GM23338 (cell line): Measurements from ENCODE around the gene ARL4D. TPM values are rescaled to one million over a fixed set of nuclear protein-coding genes. Genes with fewer than 3 reads are reported as not detected.

Experiments
- ATAC-seq: fragments of 200-7000 bp; cut with Tn5 transposase; 3 replicates; pipeline ENCODE4 v1.9.1; 2020
- DNase-seq: peaks from one replicate; pipeline ENCODE4 v3.0.0-alpha.2; 2015; ENCODE audit warnings: low spot score
- H2AFZ ChIP-seq: fragments of 200-600 bp; sonication (generic); 2 replicates; pipeline ENCODE4 v1.8.0; 2016; ENCODE audit warnings: antibody characterized with exemption, mild to moderate bottlenecking, moderate library complexity
- H3F3A ChIP-seq: fragments of 200-600 bp; sonication (generic); replicated peaks from 2 replicates; pipeline ENCODE4 v1.8.0; 2017; ENCODE audit warnings: antibody characterized with exemption, mixed run types, low read depth
- H3K27ac ChIP-seq: fragments of 200-600 bp; sonication (generic); 2 replicates; pipeline ENCODE4 v1.6.1; 2016; ENCODE audit warnings: low read depth
- H3K27me3 ChIP-seq: fragments of 200-600 bp; sonication (generic); 2 replicates; pipeline ENCODE4 v1.8.0; 2016; ENCODE audit warnings: mild to moderate bottlenecking, mixed run types, moderate library complexity; ENCODE audit not compliant: insufficient read depth
- H3K36me3 ChIP-seq: fragments of 200-600 bp; sonication (generic); 2 replicates; pipeline ENCODE4 v1.8.0; 2016; ENCODE audit warnings: mild to moderate bottlenecking; ENCODE audit not compliant: insufficient read depth
- H3K4me1 ChIP-seq: fragments of 200-600 bp; sonication (generic); 2 replicates; pipeline ENCODE4 v1.8.0; 2016; ENCODE audit warnings: mild to moderate bottlenecking, moderate library complexity; ENCODE audit not compliant: insufficient read depth
- H3K4me2 ChIP-seq: fragments of 200-600 bp; sonication (generic); 2 replicates; pipeline ENCODE4 v1.7.1; 2017; ENCODE audit warnings: mixed run types
- H3K4me3 ChIP-seq: fragments of 200-600 bp; sonication (generic); 2 replicates; pipeline ENCODE4 v1.6.1; 2016; ENCODE audit warnings: mixed run types
- H3K79me2 ChIP-seq: fragments of 200-600 bp; sonication (generic); replicated peaks from 2 replicates; pipeline ENCODE4 v1.8.0; 2017; ENCODE audit warnings: mild to moderate bottlenecking; ENCODE audit not compliant: insufficient read depth
- H3K9me2 ChIP-seq: fragments of 200-600 bp; sonication (generic); 2 replicates; pipeline ENCODE4 v1.8.0; 2017; ENCODE audit not compliant: insufficient read depth
- H4K20me1 ChIP-seq: fragments of 200-600 bp; sonication (generic); replicated peaks from 2 replicates; pipeline ENCODE4 v1.8.0; 2017; ENCODE audit warnings: mild to moderate bottlenecking; ENCODE audit not compliant: insufficient read depth
- H3K27ac Mint-ChIP-seq: 2 replicates; pipeline ENCODE4 v1.8.0; 2020; ENCODE audit warnings: inconsistent platforms, mild to moderate bottlenecking, moderate library complexity, mixed read lengths
- H3K27me3 Mint-ChIP-seq: 3 replicates; pipeline ENCODE4 v1.8.0; 2022; ENCODE audit warnings: low read depth, mild to moderate bottlenecking, moderate library complexity, mixed read lengths, inconsistent platforms; ENCODE audit not compliant: insufficient read depth, poor library complexity
- H3K36me3 Mint-ChIP-seq: 3 replicates; pipeline ENCODE4 v1.8.0; 2021; ENCODE audit warnings: low read depth, mild to moderate bottlenecking, inconsistent platforms, moderate library complexity, mixed read lengths
- H3K4me1 Mint-ChIP-seq: 3 replicates; pipeline ENCODE4 v1.8.0; 2020; ENCODE audit warnings: mild to moderate bottlenecking, inconsistent platforms, mixed read lengths
- H3K4me3 Mint-ChIP-seq: 3 replicates; pipeline ENCODE4 v1.8.0; 2021; ENCODE audit warnings: moderate library complexity, mild to moderate bottlenecking, inconsistent platforms, mixed read lengths
- H3K9me3 Mint-ChIP-seq: 3 replicates; pipeline ENCODE4 v1.8.0; 2020; ENCODE audit warnings: moderate library complexity, mild to moderate bottlenecking, inconsistent platforms, mixed read lengths
- CREB1 ChIP-seq: fragments of 250-450 bp; sonication (Bioruptor Pico); IDR thresholded peaks from 2 replicates; pipeline ENCODE4 v1.5.0; 2020; ENCODE audit warnings: low read depth, mild to moderate bottlenecking, moderate library complexity
- EZH2 ChIP-seq: fragments of 200-600 bp; sonication (generic); IDR thresholded peaks from one replicate; pipeline ENCODE4 v1.8.0; 2017; ENCODE audit warnings: antibody characterized with exemption, mild to moderate bottlenecking, low read depth; ENCODE audit not compliant: unreplicated experiment
- EZH2phosphoT487 ChIP-seq: fragments of 200-600 bp; sonication (generic); IDR thresholded peaks from one replicate; pipeline ENCODE4 v1.8.1; 2018; ENCODE audit warnings: antibody characterized with exemption; ENCODE audit not compliant: unreplicated experiment
- JUNB ChIP-seq: IDR thresholded peaks from one replicate; pipeline ENCODE4 v1.6.1; 2016; ENCODE audit warnings: antibody characterized with exemption; ENCODE audit not compliant: unreplicated experiment
- NANOG ChIP-seq: IDR thresholded peaks from 2 replicates; pipeline ENCODE4 v1.6.1; 2016; ENCODE audit warnings: antibody characterized with exemption, borderline replicate concordance
- POLR2AphosphoS5 ChIP-seq: IDR thresholded peaks from 2 replicates; pipeline ENCODE4 v1.6.1; 2016; ENCODE audit warnings: antibody characterized with exemption, low read depth
- STAT1 ChIP-seq: IDR thresholded peaks from one replicate; pipeline ENCODE4 v1.6.1; 2016; ENCODE audit warnings: antibody characterized with exemption; ENCODE audit not compliant: unreplicated experiment
- ZNF114 ChIP-seq: fragments of 250-450 bp; sonication (Bioruptor Pico); IDR thresholded peaks from 2 replicates; pipeline ENCODE4 v1.5.0; 2020; ENCODE audit warnings: mild to moderate bottlenecking, moderate library complexity
- ZNF331 ChIP-seq: fragments of 250-450 bp; sonication (Bioruptor Pico); IDR thresholded peaks from 2 replicates; pipeline ENCODE4 v1.5.0; 2020; ENCODE audit warnings: low read depth, mild to moderate bottlenecking, moderate library complexity
- polyA plus RNA-seq: library from polyadenylated mRNA; unstranded; fragments of >200 nt; fragmentation: Nextera tagmentation; extraction: Ambion mirVana; gene quantifications from 2 replicates; pipeline ENCODE4 v1.2.1, GENCODE V29; 2016
- total RNA-seq: library from RNA; depleted of rRNA; stranded (reverse); fragments of >200 nt; shearing (Covaris generic); gene quantifications from 2 replicates; pipeline ENCODE4 v1.2.3, GENCODE V29; 2014
- TF ChIP-seq, protein P1 (sequence below), 2 experiments: fragments of 200-600 bp in 1 of 2; sonication (generic) in 1 of 2; conservative IDR thresholded peaks; 2 replicates each; pipeline versions ENCODE4 v1.5.1 to v1.6.1; 2016 to 2017; ENCODE audit warnings: antibody characterized with exemption in 2 of 2, low read depth in 2 of 2, mild to moderate bottlenecking in 2 of 2, moderate library complexity in 1 of 2
- TF ChIP-seq, protein P2 (sequence below): IDR thresholded peaks from one replicate; pipeline ENCODE4 v1.6.1; 2018; ENCODE audit warnings: antibody characterized with exemption; ENCODE audit not compliant: unreplicated experiment
- TF ChIP-seq, protein P3 (sequence below): IDR thresholded peaks from 2 replicates; pipeline ENCODE4 v1.6.1; 2016; ENCODE audit warnings: antibody characterized with exemption
- TF ChIP-seq, protein P4 (sequence below): fragments of 250-450 bp; sonication (Bioruptor Pico); IDR thresholded peaks from 2 replicates; pipeline ENCODE4 v1.5.0; 2020; ENCODE audit warnings: mild to moderate bottlenecking, moderate library complexity

ARL4D gene
- total and polyA plus RNA-seq, 2 experiments from 2014 or later = 8.7 to 9.5 TPM

DNA sequence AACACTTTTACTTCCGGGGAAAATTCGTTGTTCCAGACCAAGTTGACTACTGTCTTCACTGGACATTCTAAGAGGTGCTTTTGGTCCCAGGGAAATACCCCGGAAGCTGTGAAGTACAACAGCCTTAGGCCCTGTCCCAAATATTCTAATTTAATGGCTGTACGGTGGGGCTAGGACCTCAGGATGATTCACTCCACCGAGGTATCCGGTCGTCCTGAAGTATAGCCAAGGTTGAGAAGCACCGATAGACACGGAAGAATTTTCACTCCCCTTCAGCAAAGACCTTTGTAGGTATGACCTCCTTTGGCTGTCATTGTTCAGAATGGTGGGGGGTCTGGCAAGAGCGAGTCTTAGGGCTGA is 34.9 kb upstream of the ARL4D start:
- H3K4me1 ChIP-seq = peaks cover 12% of the 10 kb centered on the region
- H3K27me3 Mint-ChIP-seq = peaks cover 20% of the 10 kb centered on the region
- ATAC-seq = no peak
- no peak overlapping the region for H2AFZ ChIP-seq
- no peak overlapping the region for H3K27ac ChIP-seq
- H3K4me3 Mint-ChIP-seq = no peak overlapping the region
- H3K36me3 Mint-ChIP-seq = no peaks in the 10 kb centered on the region
- peaks cover 20% of the 10 kb centered on the region for H3K4me1 Mint-ChIP-seq
- TF ChIP-seq NANOG (no peak), ZNF114 (CRISPR knock-in tag) (no peak), ZNF331 (no peak), JUNB (no peak), EZH2 (no peak), STAT1 (no peak), EZH2phosphoT487 (no peak), POLR2AphosphoS5 (no peak), CREB1 (CRISPR knock-in tag) (no peak)
- TF ChIP-seq, protein P1, sequence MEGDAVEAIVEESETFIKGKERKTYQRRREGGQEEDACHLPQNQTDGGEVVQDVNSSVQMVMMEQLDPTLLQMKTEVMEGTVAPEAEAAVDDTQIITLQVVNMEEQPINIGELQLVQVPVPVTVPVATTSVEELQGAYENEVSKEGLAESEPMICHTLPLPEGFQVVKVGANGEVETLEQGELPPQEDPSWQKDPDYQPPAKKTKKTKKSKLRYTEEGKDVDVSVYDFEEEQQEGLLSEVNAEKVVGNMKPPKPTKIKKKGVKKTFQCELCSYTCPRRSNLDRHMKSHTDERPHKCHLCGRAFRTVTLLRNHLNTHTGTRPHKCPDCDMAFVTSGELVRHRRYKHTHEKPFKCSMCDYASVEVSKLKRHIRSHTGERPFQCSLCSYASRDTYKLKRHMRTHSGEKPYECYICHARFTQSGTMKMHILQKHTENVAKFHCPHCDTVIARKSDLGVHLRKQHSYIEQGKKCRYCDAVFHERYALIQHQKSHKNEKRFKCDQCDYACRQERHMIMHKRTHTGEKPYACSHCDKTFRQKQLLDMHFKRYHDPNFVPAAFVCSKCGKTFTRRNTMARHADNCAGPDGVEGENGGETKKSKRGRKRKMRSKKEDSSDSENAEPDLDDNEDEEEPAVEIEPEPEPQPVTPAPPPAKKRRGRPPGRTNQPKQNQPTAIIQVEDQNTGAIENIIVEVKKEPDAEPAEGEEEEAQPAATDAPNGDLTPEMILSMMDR (conservative IDR thresholded peaks at IDR 0.05; ENCODE audit: low read depth in 2 of 2) = no peak
- TF ChIP-seq, protein P2, sequence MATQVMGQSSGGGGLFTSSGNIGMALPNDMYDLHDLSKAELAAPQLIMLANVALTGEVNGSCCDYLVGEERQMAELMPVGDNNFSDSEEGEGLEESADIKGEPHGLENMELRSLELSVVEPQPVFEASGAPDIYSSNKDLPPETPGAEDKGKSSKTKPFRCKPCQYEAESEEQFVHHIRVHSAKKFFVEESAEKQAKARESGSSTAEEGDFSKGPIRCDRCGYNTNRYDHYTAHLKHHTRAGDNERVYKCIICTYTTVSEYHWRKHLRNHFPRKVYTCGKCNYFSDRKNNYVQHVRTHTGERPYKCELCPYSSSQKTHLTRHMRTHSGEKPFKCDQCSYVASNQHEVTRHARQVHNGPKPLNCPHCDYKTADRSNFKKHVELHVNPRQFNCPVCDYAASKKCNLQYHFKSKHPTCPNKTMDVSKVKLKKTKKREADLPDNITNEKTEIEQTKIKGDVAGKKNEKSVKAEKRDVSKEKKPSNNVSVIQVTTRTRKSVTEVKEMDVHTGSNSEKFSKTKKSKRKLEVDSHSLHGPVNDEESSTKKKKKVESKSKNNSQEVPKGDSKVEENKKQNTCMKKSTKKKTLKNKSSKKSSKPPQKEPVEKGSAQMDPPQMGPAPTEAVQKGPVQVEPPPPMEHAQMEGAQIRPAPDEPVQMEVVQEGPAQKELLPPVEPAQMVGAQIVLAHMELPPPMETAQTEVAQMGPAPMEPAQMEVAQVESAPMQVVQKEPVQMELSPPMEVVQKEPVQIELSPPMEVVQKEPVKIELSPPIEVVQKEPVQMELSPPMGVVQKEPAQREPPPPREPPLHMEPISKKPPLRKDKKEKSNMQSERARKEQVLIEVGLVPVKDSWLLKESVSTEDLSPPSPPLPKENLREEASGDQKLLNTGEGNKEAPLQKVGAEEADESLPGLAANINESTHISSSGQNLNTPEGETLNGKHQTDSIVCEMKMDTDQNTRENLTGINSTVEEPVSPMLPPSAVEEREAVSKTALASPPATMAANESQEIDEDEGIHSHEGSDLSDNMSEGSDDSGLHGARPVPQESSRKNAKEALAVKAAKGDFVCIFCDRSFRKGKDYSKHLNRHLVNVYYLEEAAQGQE = no peak
- TF ChIP-seq, protein P3, sequence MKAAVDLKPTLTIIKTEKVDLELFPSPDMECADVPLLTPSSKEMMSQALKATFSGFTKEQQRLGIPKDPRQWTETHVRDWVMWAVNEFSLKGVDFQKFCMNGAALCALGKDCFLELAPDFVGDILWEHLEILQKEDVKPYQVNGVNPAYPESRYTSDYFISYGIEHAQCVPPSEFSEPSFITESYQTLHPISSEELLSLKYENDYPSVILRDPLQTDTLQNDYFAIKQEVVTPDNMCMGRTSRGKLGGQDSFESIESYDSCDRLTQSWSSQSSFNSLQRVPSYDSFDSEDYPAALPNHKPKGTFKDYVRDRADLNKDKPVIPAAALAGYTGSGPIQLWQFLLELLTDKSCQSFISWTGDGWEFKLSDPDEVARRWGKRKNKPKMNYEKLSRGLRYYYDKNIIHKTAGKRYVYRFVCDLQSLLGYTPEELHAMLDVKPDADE = no peak
- TF ChIP-seq, protein P4, sequence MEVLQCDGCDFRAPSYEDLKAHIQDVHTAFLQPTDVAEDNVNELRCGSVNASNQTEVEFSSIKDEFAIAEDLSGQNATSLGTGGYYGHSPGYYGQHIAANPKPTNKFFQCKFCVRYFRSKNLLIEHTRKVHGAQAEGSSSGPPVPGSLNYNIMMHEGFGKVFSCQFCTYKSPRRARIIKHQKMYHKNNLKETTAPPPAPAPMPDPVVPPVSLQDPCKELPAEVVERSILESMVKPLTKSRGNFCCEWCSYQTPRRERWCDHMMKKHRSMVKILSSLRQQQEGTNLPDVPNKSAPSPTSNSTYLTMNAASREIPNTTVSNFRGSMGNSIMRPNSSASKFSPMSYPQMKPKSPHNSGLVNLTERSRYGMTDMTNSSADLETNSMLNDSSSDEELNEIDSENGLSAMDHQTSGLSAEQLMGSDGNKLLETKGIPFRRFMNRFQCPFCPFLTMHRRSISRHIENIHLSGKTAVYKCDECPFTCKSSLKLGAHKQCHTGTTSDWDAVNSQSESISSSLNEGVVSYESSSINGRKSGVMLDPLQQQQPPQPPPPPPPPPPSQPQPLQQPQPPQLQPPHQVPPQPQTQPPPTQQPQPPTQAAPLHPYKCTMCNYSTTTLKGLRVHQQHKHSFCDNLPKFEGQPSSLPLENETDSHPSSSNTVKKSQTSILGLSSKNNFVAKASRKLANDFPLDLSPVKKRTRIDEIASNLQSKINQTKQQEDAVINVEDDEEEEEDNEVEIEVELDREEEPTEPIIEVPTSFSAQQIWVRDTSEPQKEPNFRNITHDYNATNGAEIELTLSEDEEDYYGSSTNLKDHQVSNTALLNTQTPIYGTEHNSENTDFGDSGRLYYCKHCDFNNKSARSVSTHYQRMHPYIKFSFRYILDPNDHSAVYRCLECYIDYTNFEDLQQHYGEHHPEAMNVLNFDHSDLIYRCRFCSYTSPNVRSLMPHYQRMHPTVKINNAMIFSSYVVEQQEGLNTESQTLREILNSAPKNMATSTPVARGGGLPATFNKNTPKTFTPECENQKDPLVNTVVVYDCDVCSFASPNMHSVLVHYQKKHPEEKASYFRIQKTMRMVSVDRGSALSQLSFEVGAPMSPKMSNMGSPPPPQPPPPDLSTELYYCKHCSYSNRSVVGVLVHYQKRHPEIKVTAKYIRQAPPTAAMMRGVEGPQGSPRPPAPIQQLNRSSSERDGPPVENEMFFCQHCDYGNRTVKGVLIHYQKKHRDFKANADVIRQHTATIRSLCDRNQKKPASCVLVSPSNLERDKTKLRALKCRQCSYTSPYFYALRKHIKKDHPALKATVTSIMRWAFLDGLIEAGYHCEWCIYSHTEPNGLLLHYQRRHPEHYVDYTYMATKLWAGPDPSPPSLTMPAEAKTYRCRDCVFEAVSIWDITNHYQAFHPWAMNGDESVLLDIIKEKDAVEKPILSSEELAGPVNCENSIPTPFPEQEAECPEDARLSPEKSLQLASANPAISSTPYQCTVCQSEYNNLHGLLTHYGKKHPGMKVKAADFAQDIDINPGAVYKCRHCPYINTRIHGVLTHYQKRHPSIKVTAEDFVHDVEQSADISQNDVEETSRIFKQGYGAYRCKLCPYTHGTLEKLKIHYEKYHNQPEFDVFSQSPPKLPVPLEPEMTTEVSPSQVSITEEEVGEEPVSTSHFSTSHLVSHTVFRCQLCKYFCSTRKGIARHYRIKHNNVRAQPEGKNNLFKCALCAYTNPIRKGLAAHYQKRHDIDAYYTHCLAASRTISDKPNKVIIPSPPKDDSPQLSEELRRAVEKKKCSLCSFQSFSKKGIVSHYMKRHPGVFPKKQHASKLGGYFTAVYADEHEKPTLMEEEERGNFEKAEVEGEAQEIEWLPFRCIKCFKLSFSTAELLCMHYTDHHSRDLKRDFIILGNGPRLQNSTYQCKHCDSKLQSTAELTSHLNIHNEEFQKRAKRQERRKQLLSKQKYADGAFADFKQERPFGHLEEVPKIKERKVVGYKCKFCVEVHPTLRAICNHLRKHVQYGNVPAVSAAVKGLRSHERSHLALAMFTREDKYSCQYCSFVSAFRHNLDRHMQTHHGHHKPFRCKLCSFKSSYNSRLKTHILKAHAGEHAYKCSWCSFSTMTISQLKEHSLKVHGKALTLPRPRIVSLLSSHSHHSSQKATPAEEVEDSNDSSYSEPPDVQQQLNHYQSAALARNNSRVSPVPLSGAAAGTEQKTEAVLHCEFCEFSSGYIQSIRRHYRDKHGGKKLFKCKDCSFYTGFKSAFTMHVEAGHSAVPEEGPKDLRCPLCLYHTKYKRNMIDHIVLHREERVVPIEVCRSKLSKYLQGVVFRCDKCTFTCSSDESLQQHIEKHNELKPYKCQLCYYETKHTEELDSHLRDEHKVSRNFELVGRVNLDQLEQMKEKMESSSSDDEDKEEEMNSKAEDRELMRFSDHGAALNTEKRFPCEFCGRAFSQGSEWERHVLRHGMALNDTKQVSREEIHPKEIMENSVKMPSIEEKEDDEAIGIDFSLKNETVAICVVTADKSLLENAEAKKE (CRISPR knock-in tag) = no peak
- H3F3A ChIP-seq = peaks cover 15% of the 10 kb centered on the region; the same call in 1 of the 2 replicates
- H3K9me3 Mint-ChIP-seq = peaks cover 5% of the 10 kb centered on the region; the same call in 1 of the 3 replicates
- H3K27ac Mint-ChIP-seq = no peak overlapping the region
- no peaks in the 10 kb centered on the region for H4K20me1 ChIP-seq
- H3K36me3 ChIP-seq = no peaks in the 10 kb centered on the region
- H3K79me2 ChIP-seq = no peaks in the 10 kb centered on the region
- H3K4me3 ChIP-seq = no peak overlapping the region
- no peak overlapping the region for H3K4me2 ChIP-seq
- no peaks in the 10 kb centered on the region for H3K9me2 ChIP-seq
- no peak for DNase-seq
- H3K27me3 ChIP-seq = no peaks in the 10 kb centered on the region
